ENCODE results near the gene PRND. TPM values are rescaled to one million over a fixed set of nuclear protein-coding genes. Genes with fewer than 3 reads are reported as not detected.

Gene PRND
- total and polyA plus RNA-seq, 2 of the 13 experiments (the other 11 are each of a cell fraction or from before 2014, with no cell fraction given) = not detected

- TF ChIP-seq, protein P1, sequence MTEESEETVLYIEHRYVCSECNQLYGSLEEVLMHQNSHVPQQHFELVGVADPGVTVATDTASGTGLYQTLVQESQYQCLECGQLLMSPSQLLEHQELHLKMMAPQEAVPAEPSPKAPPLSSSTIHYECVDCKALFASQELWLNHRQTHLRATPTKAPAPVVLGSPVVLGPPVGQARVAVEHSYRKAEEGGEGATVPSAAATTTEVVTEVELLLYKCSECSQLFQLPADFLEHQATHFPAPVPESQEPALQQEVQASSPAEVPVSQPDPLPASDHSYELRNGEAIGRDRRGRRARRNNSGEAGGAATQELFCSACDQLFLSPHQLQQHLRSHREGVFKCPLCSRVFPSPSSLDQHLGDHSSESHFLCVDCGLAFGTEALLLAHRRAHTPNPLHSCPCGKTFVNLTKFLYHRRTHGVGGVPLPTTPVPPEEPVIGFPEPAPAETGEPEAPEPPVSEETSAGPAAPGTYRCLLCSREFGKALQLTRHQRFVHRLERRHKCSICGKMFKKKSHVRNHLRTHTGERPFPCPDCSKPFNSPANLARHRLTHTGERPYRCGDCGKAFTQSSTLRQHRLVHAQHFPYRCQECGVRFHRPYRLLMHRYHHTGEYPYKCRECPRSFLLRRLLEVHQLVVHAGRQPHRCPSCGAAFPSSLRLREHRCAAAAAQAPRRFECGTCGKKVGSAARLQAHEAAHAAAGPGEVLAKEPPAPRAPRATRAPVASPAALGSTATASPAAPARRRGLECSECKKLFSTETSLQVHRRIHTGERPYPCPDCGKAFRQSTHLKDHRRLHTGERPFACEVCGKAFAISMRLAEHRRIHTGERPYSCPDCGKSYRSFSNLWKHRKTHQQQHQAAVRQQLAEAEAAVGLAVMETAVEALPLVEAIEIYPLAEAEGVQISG (CRISPR knock-in tag; IDR thresholded peaks at IDR 0.05) = peak; percentile 39
- no peak for TF ChIP-seq ZNF850 (CRISPR knock-in tag; conservative IDR thresholded peaks at IDR 0.05)
- TF ChIP-seq KLF13 (CRISPR knock-in tag; IDR thresholded peaks at IDR 0.05) = no peak
- TF ChIP-seq ZNF780A (CRISPR knock-in tag; IDR thresholded peaks at IDR 0.05) = no peak
- peak; percentile 98 for TF ChIP-seq STAG1 (CRISPR knock-in tag; IDR thresholded peaks at IDR 0.05)
- TF ChIP-seq, protein P2, sequence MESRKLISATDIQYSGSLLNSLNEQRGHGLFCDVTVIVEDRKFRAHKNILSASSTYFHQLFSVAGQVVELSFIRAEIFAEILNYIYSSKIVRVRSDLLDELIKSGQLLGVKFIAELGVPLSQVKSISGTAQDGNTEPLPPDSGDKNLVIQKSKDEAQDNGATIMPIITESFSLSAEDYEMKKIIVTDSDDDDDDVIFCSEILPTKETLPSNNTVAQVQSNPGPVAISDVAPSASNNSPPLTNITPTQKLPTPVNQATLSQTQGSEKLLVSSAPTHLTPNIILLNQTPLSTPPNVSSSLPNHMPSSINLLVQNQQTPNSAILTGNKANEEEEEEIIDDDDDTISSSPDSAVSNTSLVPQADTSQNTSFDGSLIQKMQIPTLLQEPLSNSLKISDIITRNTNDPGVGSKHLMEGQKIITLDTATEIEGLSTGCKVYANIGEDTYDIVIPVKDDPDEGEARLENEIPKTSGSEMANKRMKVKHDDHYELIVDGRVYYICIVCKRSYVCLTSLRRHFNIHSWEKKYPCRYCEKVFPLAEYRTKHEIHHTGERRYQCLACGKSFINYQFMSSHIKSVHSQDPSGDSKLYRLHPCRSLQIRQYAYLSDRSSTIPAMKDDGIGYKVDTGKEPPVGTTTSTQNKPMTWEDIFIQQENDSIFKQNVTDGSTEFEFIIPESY (CRISPR knock-in tag; IDR thresholded peaks at IDR 0.05) = 0 out of 2 replicates have a peak, but pooled peaks have one; percentile 12
- no peak for TF ChIP-seq LCORL (IDR thresholded peaks at IDR 0.05)
- TF ChIP-seq LCORL (CRISPR knock-in tag; IDR thresholded peaks at IDR 0.05) = peak; percentile 87
- TF ChIP-seq SRY (CRISPR knock-in tag; IDR thresholded peaks at IDR 0.05) = no peak
- TF ChIP-seq PTBP1 (IDR thresholded peaks at IDR 0.05; ENCODE audit: low read depth, low read length, poor library complexity, severe bottlenecking) = no peak
- TF ChIP-seq, protein P3, sequence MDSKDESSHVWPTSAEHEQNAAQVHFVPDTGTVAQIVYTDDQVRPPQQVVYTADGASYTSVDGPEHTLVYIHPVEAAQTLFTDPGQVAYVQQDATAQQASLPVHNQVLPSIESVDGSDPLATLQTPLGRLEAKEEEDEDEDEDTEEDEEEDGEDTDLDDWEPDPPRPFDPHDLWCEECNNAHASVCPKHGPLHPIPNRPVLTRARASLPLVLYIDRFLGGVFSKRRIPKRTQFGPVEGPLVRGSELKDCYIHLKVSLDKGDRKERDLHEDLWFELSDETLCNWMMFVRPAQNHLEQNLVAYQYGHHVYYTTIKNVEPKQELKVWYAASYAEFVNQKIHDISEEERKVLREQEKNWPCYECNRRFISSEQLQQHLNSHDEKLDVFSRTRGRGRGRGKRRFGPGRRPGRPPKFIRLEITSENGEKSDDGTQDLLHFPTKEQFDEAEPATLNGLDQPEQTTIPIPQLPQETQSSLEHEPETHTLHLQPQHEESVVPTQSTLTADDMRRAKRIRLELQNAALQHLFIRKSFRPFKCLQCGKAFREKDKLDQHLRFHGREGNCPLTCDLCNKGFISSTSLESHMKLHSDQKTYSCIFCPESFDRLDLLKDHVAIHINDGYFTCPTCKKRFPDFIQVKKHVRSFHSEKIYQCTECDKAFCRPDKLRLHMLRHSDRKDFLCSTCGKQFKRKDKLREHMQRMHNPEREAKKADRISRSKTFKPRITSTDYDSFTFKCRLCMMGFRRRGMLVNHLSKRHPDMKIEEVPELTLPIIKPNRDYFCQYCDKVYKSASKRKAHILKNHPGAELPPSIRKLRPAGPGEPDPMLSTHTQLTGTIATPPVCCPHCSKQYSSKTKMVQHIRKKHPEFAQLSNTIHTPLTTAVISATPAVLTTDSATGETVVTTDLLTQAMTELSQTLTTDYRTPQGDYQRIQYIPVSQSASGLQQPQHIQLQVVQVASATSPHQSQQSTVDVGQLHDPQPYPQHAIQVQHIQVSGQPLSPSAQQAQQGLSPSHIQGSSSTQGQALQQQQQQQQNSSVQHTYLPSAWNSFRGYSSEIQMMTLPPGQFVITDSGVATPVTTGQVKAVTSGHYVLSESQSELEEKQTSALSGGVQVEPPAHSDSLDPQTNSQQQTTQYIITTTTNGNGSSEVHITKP (CRISPR knock-in tag; IDR thresholded peaks at IDR 0.05; ENCODE audit: low read depth) = peak; percentile 70; the same call in 1 of the 2 replicates
- TF ChIP-seq MAFK (conservative IDR thresholded peaks at IDR 0.05 in 1 of 2, IDR thresholded peaks at IDR 0.05 in 1 of 2; ENCODE audit: low read length in 2 of 2) = peak; percentile 62 to 84
- TF ChIP-seq, protein P4, sequence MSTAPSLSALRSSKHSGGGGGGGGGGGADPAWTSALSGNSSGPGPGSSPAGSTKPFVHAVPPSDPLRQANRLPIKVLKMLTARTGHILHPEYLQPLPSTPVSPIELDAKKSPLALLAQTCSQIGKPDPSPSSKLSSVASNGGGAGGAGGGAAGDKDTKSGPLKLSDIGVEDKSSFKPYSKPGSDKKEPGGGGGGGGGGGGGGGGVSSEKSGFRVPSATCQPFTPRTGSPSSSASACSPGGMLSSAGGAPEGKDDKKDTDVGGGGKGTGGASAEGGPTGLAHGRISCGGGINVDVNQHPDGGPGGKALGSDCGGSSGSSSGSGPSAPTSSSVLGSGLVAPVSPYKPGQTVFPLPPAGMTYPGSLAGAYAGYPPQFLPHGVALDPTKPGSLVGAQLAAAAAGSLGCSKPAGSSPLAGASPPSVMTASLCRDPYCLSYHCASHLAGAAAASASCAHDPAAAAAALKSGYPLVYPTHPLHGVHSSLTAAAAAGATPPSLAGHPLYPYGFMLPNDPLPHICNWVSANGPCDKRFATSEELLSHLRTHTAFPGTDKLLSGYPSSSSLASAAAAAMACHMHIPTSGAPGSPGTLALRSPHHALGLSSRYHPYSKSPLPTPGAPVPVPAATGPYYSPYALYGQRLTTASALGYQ (CRISPR knock-in tag; IDR thresholded peaks at IDR 0.05) = 0 out of 2 replicates have a peak, but pooled peaks have one; percentile 39
- TF ChIP-seq ZNF33A (CRISPR knock-in tag; IDR thresholded peaks at IDR 0.05; ENCODE audit: borderline replicate concordance) = no peak
- peak; percentile 6; the same call in 1 of the 2 replicates for TF ChIP-seq PATZ1 (CRISPR knock-in tag; IDR thresholded peaks at IDR 0.05)
Measured at GRCh38 chr20:4720041-4720976, 1.4 kb upstream of the PRND start (continued).

Measured in HepG2 (cell line).